ENCODE results near the gene LRBA. TPM values are rescaled to one million over a fixed set of nuclear protein-coding genes. Genes with fewer than 3 reads are reported as not detected.
A peak's percentile ranks its signal among the peaks of the same experiment; 100 is the strongest.
"Not testable (repeated sequence)": the region's sequence is repeated elsewhere in the genome, so short reads cannot be mapped to it uniquely, and the experiment has no call there.

The LRBA gene
- total and polyA plus RNA-seq, 7 donors, result 16.8 to 184 (median 91.1) TPM

DNA sequence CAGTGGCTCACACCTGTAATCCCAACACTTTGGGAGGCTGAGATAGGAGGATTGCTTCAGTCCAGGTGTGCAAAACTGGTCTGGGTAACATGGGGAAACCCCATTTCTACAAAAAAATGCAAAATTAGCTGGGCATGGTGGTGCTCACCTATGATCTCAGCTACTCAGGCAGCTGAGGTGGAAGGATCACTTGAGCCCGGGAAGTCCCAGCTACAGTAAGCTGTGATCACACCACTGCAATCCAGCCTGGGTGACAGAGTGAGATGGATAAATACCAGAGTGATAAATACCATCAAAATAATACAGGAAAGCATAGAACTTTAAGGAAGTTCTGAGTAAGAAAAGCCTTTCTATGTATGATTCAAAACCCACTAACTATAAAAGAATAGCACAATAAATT lies 52.8 kb downstream of the LRBA start:
- no peak for TF ChIP-seq POLR2A (IDR thresholded peaks at IDR 0.05)
- no peak for TF ChIP-seq EP300 (IDR thresholded peaks at IDR 0.05)
- TF ChIP-seq POLR2AphosphoS5 (IDR thresholded peaks at IDR 0.05), result no peak
- TF ChIP-seq, protein P1, sequence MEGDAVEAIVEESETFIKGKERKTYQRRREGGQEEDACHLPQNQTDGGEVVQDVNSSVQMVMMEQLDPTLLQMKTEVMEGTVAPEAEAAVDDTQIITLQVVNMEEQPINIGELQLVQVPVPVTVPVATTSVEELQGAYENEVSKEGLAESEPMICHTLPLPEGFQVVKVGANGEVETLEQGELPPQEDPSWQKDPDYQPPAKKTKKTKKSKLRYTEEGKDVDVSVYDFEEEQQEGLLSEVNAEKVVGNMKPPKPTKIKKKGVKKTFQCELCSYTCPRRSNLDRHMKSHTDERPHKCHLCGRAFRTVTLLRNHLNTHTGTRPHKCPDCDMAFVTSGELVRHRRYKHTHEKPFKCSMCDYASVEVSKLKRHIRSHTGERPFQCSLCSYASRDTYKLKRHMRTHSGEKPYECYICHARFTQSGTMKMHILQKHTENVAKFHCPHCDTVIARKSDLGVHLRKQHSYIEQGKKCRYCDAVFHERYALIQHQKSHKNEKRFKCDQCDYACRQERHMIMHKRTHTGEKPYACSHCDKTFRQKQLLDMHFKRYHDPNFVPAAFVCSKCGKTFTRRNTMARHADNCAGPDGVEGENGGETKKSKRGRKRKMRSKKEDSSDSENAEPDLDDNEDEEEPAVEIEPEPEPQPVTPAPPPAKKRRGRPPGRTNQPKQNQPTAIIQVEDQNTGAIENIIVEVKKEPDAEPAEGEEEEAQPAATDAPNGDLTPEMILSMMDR (IDR thresholded peaks at IDR 0.05), result no peak
- H3K4me3 ChIP-seq, result no peak overlapping the region
- no peak for DNase-seq
- no peaks in the 10 kb centered on the region for H3K4me1 ChIP-seq
- H3K9me3 ChIP-seq, result peaks cover 0 to 5% (median 0%) of the 10 kb centered on the region in 4 donors
- H3K27me3 ChIP-seq, result no peaks in the 10 kb centered on the region
- H3K27ac ChIP-seq, result no peak overlapping the region
- intact Hi-C loops (cut with DNase I), result no loop called here
- 59 to 70% methylated on average over 1 of the region's 1 CpG for WGBS, 2 donors
- H3K36me3 ChIP-seq, result no peaks in the 10 kb centered on the region

- H3K4me1 ChIP-seq, result no peaks in the 10 kb centered on the region
- H3K27me3 ChIP-seq, result no peaks in the 10 kb centered on the region
- intact Hi-C loops (cut with DNase I), result no loop called here
- no peak for DNase-seq
- H3K36me3 ChIP-seq, result no peaks in the 10 kb centered on the region
- no peak overlapping the region for H3K27ac ChIP-seq
- TF ChIP-seq EP300 (IDR thresholded peaks at IDR 0.05), result no peak
- no peak for TF ChIP-seq POLR2A (IDR thresholded peaks at IDR 0.05)
- TF ChIP-seq POLR2AphosphoS5 (IDR thresholded peaks at IDR 0.05), result no peak
- TF ChIP-seq, protein P1 (IDR thresholded peaks at IDR 0.05), result no peak
- H3K4me3 ChIP-seq, result no peak overlapping the region
- peaks cover 0 to 5% (median 0%) of the 10 kb centered on the region in 4 donors for H3K9me3 ChIP-seq
- 93 to 96% methylated on average over 1 of the region's 1 CpG for WGBS, 2 donors
These were observed 53.5 kb downstream of the LRBA start for GRCh38 chr4:150961566-150961965.

DNA sequence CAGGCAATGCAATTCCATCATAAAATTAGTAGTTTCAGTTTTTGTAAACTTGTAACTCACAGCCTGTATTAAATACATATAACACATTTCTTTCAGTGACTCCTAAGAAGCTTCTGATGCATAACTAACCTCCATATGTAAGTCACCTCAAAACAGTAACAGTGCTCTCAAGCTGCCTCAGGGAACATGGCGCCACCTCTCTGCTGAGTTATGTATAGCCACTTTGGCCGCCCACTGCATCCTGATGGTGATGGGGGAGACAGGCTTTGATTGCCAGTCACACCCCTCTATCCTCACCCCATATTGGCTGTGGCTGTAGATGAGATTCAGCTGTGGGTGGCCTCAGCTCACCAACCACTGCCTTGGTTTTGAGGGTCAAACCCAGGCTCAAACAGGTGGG lies 54.3 kb downstream of the LRBA start:
- H3K27me3 ChIP-seq, result no peaks in the 10 kb centered on the region
- no peaks in the 10 kb centered on the region for H3K4me1 ChIP-seq
- DNase-seq, result no peak
- no peak overlapping the region for H3K27ac ChIP-seq
- WGBS, 2 donors, result 92 to 94% methylated on average over 2 of the region's 2 CpGs
- TF ChIP-seq POLR2AphosphoS5 (IDR thresholded peaks at IDR 0.05) (no peak), POLR2A (IDR thresholded peaks at IDR 0.05) (no peak), EP300 (IDR thresholded peaks at IDR 0.05) (no peak)
- TF ChIP-seq, protein P1 (IDR thresholded peaks at IDR 0.05), result no peak
- no peaks in the 10 kb centered on the region for H3K36me3 ChIP-seq
- intact Hi-C loops (cut with DNase I), result no loop called here
- peaks cover 0 to 5% (median 0%) of the 10 kb centered on the region in 4 donors for H3K9me3 ChIP-seq
- H3K4me3 ChIP-seq, result no peak overlapping the region

DNA sequence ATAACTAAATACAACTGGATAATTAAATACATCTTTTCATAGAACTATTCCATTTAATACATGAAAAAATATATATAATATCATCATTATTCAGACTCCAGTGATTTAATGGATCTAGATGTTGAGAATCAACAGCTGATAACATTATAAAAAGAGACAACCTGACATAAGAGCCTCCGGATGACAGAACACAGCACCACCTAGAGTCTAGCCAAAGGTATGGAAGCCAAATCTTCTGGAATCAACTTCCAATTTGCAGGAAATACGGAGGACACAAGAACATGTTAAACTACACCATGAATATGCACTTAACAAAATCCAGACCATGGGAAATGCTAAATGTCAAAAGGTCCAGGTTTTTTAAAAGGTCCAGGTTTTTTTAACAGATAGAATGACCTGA lies 55.0 kb downstream of the LRBA start:
- Histone ChIP-seq H3K4me1 (no peaks in the 10 kb centered on the region), H3K9me3 (peaks cover 0 to 5% (median 0%) of the 10 kb centered on the region in 4 donors), H3K4me3 (no peak overlapping the region), H3K27me3 (no peaks in the 10 kb centered on the region), H3K36me3 (no peaks in the 10 kb centered on the region), H3K27ac (no peak overlapping the region)
- 80 to 83% methylated on average over 2 of the region's 2 CpGs for WGBS, 2 donors
- TF ChIP-seq, protein P1 (IDR thresholded peaks at IDR 0.05), result peak in 1 of 4 experiments; percentile 12
- TF ChIP-seq EP300 (IDR thresholded peaks at IDR 0.05), result no peak
- TF ChIP-seq POLR2AphosphoS5 (IDR thresholded peaks at IDR 0.05), result no peak
- no peak for TF ChIP-seq POLR2A (IDR thresholded peaks at IDR 0.05)
- no peak for DNase-seq
- intact Hi-C loops (cut with DNase I), result no loop called here

DNA sequence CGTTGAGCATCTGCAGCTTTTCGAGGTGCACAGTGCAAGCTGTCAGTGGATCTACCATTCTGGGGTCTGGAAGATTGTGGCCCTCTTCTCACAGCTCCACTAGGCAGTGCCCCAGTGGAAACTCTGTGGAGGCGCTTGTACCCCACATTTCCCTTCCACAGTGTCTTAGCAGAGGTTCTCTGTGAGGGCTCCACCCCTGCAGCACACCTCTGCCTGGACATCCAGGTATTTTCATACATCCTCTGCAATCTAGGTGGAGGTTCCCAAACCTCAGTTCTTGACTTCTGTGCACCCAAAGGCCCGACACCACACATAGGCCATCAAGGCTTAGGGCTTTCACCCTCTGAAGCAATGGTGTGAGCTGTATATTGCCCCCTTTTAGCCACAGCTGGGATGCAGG lies 57.1 kb downstream of the LRBA start:
- H3K36me3 ChIP-seq; H3K27ac ChIP-seq; intact Hi-C loops (cut with DNase I); H3K27me3 ChIP-seq; DNase-seq; H3K4me1 ChIP-seq; H3K4me3 ChIP-seq; H3K9me3 ChIP-seq: not testable (repeated sequence)
- 96 to 100% methylated on average over 4 of the region's 4 CpGs for WGBS, 2 donors

- WGBS, 2 donors, result 91 to 97% methylated on average over 1 of the region's 1 CpG
- intact Hi-C loops (cut with DNase I), result not testable (repeated sequence)
These were observed 58.0 kb downstream of the LRBA start for GRCh38 chr4:150957095-150957494.

GRCh38 chr4:150953916-150954315 lies 61.2 kb downstream of the LRBA start:
- intact Hi-C loops (cut with DNase I); H3K27ac ChIP-seq; H3K9me3 ChIP-seq; H3K36me3 ChIP-seq; DNase-seq; H3K27me3 ChIP-seq; H3K4me1 ChIP-seq; H3K4me3 ChIP-seq: not testable (repeated sequence)
- WGBS, 2 donors, result 98 to 99% methylated on average over 28 of the region's 28 CpGs

More at GRCh38 chr4:150957095-150957494, 58.0 kb downstream of the LRBA start:
- not testable (repeated sequence) for H3K36me3 ChIP-seq, DNase-seq, H3K9me3 ChIP-seq, H3K27me3 ChIP-seq, H3K4me3 ChIP-seq, H3K27ac ChIP-seq, H3K4me1 ChIP-seq
